Stimulated activated CD4-positive, alpha-beta T cell treated with anti-CD3 and anti-CD28 coated beads, Interleukin-15, amount 100 ng/mL, for 1 hour (primary cell): ENCODE data around the gene ZBTB8OS.

ENCODE experiments used
- DNase-seq, 2 donors: peaks; one replicate each; pipeline ENCODE4 v3.0.0-alpha.2; 2020; ENCODE audit warnings: low read depth in 1 of 2, low spot score in 1 of 2

The ZBTB8OS gene

GRCh38 chr1:32612189-32612881, 38.0 kb downstream of the ZBTB8OS start:
- DNase-seq: peak; percentile 2 to 18

GRCh38 chr1:32611859-32612188, 38.5 kb downstream of the ZBTB8OS start:
- no peak for DNase-seq

GRCh38 chr1:32609180-32609579, 41.2 kb downstream of the ZBTB8OS start:
- DNase-seq: no peak

- no peak for DNase-seq
Measured at GRCh38 chr1:32606565-32607371, 43.6 kb downstream of the ZBTB8OS start.

GRCh38 chr1:32605711-32606424, 44.5 kb downstream of the ZBTB8OS start:
- no peak for DNase-seq

GRCh38 chr1:32600034-32600433, 50.3 kb downstream of the ZBTB8OS start:
- DNase-seq: no peak

- DNase-seq: no peak
Measured at GRCh38 chr1:32592943-32593342, 57.4 kb downstream of the ZBTB8OS start.

GRCh38 chr1:32580348-32581017, 69.9 kb downstream of the ZBTB8OS start:
- DNase-seq: no peak
